Psoas muscle (tissue), 8 donors: ENCODE data around the gene DBR1. TPM values are rescaled to one million over a fixed set of nuclear protein-coding genes. Genes with fewer than 3 reads are reported as not detected.
A peak's percentile ranks its signal among the peaks of the same experiment; 100 is the strongest.

Experiments
- ATAC-seq, 4 donors: fragments of 200-7000 bp; cut with Tn5 transposase; one replicate each; pipeline ENCODE4 v1.9.1; 2020; ENCODE audit warnings: moderate library complexity in 3 of 4, mild to moderate bottlenecking in 2 of 4
- DNase-seq, 2 donors: peaks; one replicate each; pipeline ENCODE4 v3.0.0-alpha.2; 2020
- H3K27ac ChIP-seq: fragments of 200-600 bp; one replicate; pipeline ENCODE4 v1.8.0; 2022
- H3K27me3 ChIP-seq, 3 donors: fragments of 200-600 bp in 1 of 3; one replicate each; pipeline versions ENCODE4 v1.6.1 to v1.8.0; 2013 to 2022; ENCODE audit warnings: low read length in 2 of 3, mild to moderate bottlenecking in 2 of 3, moderate library complexity in 1 of 3; ENCODE audit not compliant: insufficient read depth in 3 of 3
- H3K36me3 ChIP-seq, 2 donors: fragments of 200-600 bp in 1 of 2; one replicate each; pipeline versions ENCODE4 v1.6.1 to v1.8.0; 2013 to 2022; ENCODE audit warnings: low read depth in 1 of 2, mild to moderate bottlenecking in 1 of 2, moderate library complexity in 1 of 2; ENCODE audit not compliant: insufficient read depth in 1 of 2
- H3K4me1 ChIP-seq: fragments of 200-600 bp; one replicate; pipeline ENCODE4 v1.8.0; 2022
- H3K4me3 ChIP-seq: fragments of 200-600 bp; one replicate; pipeline ENCODE4 v1.8.0; 2022; ENCODE audit warnings: mild to moderate bottlenecking
- H3K9me3 ChIP-seq: fragments of 200-600 bp; one replicate; pipeline ENCODE4 v1.8.0; 2022
- WGBS, 3 donors: extraction: QIAGEN DNeasy Blood & Tissue Kit; methylation state at CpG; one replicate each; pipeline versions ENCODE4 v1.1.6 to v1.1.7; 2013; 5-methylcytosine and 5-hydroxymethylcytosine counted together
- intact Hi-C, 2 donors: fragments of 100-400 bp; cut with DNase I; formaldehyde crosslinking; loops; one replicate each; pipeline versions ENCODE4 v1.11.0 to v1.14.2; 2022
- polyA plus RNA-seq, 3 donors: library from polyadenylated mRNA; stranded (reverse); fragments of 200-250 nt; gene quantifications; one replicate each; pipeline ENCODE4 v1.2.3, GENCODE V29; 2013
- total RNA-seq, 4 donors: library from RNA; stranded (reverse); fragmentation: NEBNext Ultra II Directional in 2 of 4; extraction: Animal tissue kit (Norgen Biotek cat#: 25700) in 2 of 4; gene quantifications; one replicate each; pipeline versions ENCODE4 v1.2.1 to v1.2.4, GENCODE V29; 2021 to 2023
- TF ChIP-seq, protein P1 (sequence below): fragments of 200-600 bp; IDR thresholded peaks from one replicate; pipeline ENCODE4 v1.8.0; 2022; ENCODE audit warnings: antibody characterized with exemption
- donor health status: healthy with polysubstance abuse.
- donor health status: DM: no; HTN: no; CAD: no; lungs with moderate emphysema.
- donor health status: Bipolar disorder and iron deficiency.
- donor health status: healthy.
- donor health status: DM: yes; HTN: yes; CAD: no.
- donor health status: DM: no; HTN: no; CAD: no.
- donor health status: DM: no; HTN: no; CAD: no.
- donor health status: DM: yes; HTN: yes; CAD: no.

Gene DBR1
- total and polyA plus RNA-seq, 7 donors: 4.3 to 13.6 (median 7.2) TPM

DNA sequence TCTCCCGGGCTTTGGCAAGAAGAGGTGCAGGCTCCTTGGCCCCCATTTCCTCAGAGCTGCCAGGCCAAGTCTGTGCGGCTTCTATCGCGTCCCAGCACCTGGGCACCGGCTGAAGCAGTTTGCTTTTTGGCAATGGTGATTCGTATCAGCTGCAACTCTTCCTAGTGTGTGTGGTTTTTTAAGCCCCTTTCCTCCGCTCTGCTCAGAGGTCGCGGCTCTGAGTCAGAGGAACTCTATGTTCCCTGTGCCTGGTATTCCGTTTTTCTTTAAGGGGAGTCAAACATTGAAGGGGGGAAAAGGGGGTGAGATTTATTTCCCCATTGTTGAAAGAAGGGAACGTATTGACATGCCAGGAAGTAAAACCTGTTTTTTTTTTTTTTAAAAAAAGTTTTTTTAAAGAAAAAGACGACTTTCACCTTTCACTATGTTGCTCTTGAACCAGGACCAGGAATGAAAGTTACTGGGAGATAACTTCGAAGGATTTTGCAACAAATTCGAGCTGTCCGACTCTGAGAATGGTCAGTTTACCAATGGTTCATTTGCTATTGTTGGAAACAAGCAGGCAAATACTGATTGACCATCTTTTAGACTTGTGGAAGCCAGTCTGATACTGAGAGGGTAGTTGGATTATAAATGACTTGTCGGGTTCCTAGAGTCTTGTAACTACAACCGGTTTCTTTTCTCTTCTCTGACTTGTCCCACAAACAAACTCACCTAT is 13.5 kb upstream of the DBR1 start:
- Histone ChIP-seq H3K36me3 (peaks cover 0 to 16% of the 10 kb centered on the region in 2 donors), H3K9me3 (no peaks in the 10 kb centered on the region), H3K4me1 (peaks cover 41% of the 10 kb centered on the region), H3K4me3 (peak overlapping the region; percentile 97), H3K27ac (peak overlapping the region; percentile 98), H3K27me3 (no peaks in the 10 kb centered on the region)
- TF ChIP-seq, protein P1, sequence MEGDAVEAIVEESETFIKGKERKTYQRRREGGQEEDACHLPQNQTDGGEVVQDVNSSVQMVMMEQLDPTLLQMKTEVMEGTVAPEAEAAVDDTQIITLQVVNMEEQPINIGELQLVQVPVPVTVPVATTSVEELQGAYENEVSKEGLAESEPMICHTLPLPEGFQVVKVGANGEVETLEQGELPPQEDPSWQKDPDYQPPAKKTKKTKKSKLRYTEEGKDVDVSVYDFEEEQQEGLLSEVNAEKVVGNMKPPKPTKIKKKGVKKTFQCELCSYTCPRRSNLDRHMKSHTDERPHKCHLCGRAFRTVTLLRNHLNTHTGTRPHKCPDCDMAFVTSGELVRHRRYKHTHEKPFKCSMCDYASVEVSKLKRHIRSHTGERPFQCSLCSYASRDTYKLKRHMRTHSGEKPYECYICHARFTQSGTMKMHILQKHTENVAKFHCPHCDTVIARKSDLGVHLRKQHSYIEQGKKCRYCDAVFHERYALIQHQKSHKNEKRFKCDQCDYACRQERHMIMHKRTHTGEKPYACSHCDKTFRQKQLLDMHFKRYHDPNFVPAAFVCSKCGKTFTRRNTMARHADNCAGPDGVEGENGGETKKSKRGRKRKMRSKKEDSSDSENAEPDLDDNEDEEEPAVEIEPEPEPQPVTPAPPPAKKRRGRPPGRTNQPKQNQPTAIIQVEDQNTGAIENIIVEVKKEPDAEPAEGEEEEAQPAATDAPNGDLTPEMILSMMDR: no peak
- DNase-seq (no peak), ATAC-seq (peak; percentile 72 to 84 (median 81))
- intact Hi-C loops: loop anchor here in 1 of 2 donors (10.0 kb wide), 1 partner anchor 227 kb away; no protein-coding TSS in a partner anchor
- WGBS, 3 donors: 3 to 7% (median 3%) methylated on average over 17 of the region's 17 CpGs

GRCh38 chr3:138187296-138188012 is 12.7 kb upstream of the DBR1 start, which contains the start of gene ARMC8:
ARMC8 (plus strand) TSS chr3:138187301; CDS start chr3:138187555, 254 bp downstream.
- peak within 1 kb of the TSS; percentile 97 for H3K4me3 ChIP-seq
- WGBS, 3 donors: 0 to 1% (median 1%) methylated on average over 52 to 59 of the region's 59 CpGs
- TF ChIP-seq, protein P1: no peak
- H3K4me1 ChIP-seq: peaks cover 41% of the 10 kb centered on the region
- ATAC-seq (peak; percentile 67 to 94 (median 83)), DNase-seq (peak; percentile 62 to 82)
- no peaks in the 10 kb centered on the region for H3K9me3 ChIP-seq
- peaks cover 0 to 16% of the 10 kb centered on the region in 2 donors for H3K36me3 ChIP-seq
- intact Hi-C loops: loop anchor here in 1 of 2 donors (10.0 kb wide), 1 partner anchor 227 kb away; no protein-coding TSS in a partner anchor
- no peaks in the 10 kb centered on the region for H3K27me3 ChIP-seq
- peak within 1 kb of the TSS; percentile 98 for H3K27ac ChIP-seq

- 0 to 1% (median 0%) methylated on average over 25 of the region's 25 CpGs for WGBS, 3 donors
- H3K4me3 ChIP-seq: peak overlapping the region; percentile 97
- peaks cover 0 to 16% of the 10 kb centered on the region in 2 donors for H3K36me3 ChIP-seq
- TF ChIP-seq, protein P1: no peak
- DNase-seq: peak; percentile 89 to 96
- intact Hi-C loops: loop anchor here in 1 of 2 donors (10.0 kb wide), 1 partner anchor 228 kb away; no protein-coding TSS in a partner anchor
- H3K27ac ChIP-seq: peak overlapping the region; percentile 98
- peak; percentile 29 to 94 (median 63) for ATAC-seq
- H3K27me3 ChIP-seq: no peaks in the 10 kb centered on the region
- H3K4me1 ChIP-seq: peaks cover 35% of the 10 kb centered on the region
- no peaks in the 10 kb centered on the region for H3K9me3 ChIP-seq
Observed at GRCh38 chr3:138186803-138187295, 12.1 kb upstream of the DBR1 start.

DNA sequence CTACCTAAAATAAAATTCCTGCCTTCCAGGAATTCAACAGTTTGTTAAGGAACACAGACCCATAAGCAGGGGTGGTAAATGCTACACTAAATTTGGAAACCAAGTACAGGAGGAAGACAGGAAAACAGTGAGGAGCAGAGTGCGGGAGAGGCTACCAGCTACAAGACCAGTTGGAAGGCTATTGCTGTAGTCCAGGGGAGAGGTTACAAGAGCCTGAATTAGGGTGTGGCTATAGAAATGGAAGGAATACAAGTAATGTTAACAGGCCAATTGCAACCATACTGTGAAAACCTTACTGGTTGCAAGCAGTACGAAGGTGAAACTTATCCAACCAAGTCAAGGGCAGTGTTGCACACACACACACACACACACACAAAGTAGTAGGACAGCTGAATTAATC is 11.5 kb upstream of the DBR1 start:
- Histone ChIP-seq H3K27me3 (no peaks in the 10 kb centered on the region), H3K36me3 (peaks cover 0 to 14% of the 10 kb centered on the region in 2 donors), H3K9me3 (no peaks in the 10 kb centered on the region), H3K4me1 (peaks cover 28% of the 10 kb centered on the region), H3K27ac (peak overlapping the region; percentile 98), H3K4me3 (peak overlapping the region; percentile 97)
- ATAC-seq (no peak), DNase-seq (no peak)
- intact Hi-C loops: loop anchor here in 1 of 2 donors (10.0 kb wide), 1 partner anchor 229 kb away; no protein-coding TSS in a partner anchor
- TF ChIP-seq, protein P1: no peak
- WGBS, 3 donors: 74 to 83% (median 74%) methylated on average over 2 of the region's 2 CpGs
